Hepatocyte (in vitro differentiated cells): ENCODE data around the gene RRP1.

Experiments used
- EZH2 ChIP-seq: fragments of 200-600 bp; sonication (generic); IDR thresholded peaks from 2 replicates; pipeline ENCODE4 v1.6.1; 2016; ENCODE audit warnings: antibody characterized with exemption, mild to moderate bottlenecking, borderline replicate concordance
- EZH2phosphoT487 ChIP-seq: fragments of 200-600 bp; sonication (generic); IDR thresholded peaks from one replicate; pipeline ENCODE4 v1.6.1; 2018; ENCODE audit warnings: antibody characterized with exemption, mild to moderate bottlenecking, low read depth, moderate library complexity; ENCODE audit not compliant: unreplicated experiment, severe bottlenecking
- TF ChIP-seq, protein P1 (sequence below): fragments of 200-600 bp; sonication (generic); IDR thresholded peaks from 2 replicates; pipeline ENCODE4 v1.5.1; 2016; ENCODE audit warnings: antibody characterized with exemption, mild to moderate bottlenecking; ENCODE audit not compliant: poor library complexity

DNA sequence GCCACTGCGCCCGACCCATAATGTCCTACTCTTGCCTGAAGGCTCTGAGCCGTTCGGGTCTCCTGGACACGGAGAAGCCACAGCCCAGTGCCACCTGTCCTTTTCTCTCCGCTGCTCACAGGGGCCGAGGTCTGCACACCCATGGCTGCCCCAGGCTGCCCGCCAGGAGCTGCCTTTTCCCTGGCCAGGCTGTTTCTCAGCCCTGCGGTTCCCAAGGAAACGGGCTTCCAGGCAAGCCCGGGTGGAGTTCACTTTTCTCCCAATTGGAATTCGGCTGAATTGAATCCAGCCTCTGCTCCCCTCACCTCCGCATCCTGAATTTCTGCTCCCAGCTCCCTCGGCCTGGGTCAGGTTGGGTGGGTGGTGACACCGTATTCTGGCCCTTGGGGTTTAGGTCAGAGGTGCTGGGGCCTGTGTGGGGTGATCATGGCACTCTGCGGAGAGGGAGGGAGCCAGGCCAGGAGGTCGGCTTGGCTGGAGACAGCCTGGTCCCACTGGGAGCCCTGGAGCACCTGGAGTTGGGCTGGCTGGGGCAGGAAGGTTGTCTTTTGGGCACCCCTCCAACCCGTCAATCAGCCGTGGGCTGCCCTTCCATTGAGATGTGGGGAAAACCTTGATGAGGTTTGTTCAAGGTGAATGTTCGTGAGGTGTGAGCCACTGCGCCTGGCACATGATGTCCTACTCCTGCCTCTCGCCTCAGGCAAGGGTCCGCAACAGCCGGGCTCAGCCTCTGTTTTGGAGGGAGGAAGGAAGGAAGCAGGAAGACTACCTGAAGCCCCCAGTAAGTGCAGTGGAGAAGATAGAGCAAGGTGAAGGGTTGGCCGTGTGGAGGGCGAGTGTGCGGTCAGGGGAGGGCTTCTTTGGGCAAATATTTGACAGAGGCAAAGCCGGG lies 25.1 kb downstream of the RRP1 start:
- TF ChIP-seq, protein P1, sequence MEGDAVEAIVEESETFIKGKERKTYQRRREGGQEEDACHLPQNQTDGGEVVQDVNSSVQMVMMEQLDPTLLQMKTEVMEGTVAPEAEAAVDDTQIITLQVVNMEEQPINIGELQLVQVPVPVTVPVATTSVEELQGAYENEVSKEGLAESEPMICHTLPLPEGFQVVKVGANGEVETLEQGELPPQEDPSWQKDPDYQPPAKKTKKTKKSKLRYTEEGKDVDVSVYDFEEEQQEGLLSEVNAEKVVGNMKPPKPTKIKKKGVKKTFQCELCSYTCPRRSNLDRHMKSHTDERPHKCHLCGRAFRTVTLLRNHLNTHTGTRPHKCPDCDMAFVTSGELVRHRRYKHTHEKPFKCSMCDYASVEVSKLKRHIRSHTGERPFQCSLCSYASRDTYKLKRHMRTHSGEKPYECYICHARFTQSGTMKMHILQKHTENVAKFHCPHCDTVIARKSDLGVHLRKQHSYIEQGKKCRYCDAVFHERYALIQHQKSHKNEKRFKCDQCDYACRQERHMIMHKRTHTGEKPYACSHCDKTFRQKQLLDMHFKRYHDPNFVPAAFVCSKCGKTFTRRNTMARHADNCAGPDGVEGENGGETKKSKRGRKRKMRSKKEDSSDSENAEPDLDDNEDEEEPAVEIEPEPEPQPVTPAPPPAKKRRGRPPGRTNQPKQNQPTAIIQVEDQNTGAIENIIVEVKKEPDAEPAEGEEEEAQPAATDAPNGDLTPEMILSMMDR = no peak
- TF ChIP-seq EZH2 (no peak), EZH2phosphoT487 (no peak)
